ENCODE results near the gene PSME4.

- TF ChIP-seq ARNT (IDR thresholded peaks at IDR 0.05) (no peak), HDGF (IDR thresholded peaks at IDR 0.05; ENCODE audit: borderline replicate concordance) (no peak), FOXA1 (IDR thresholded peaks at IDR 0.05) (no peak), ELF4 (IDR thresholded peaks at IDR 0.05) (no peak), FOXK2 (IDR thresholded peaks at IDR 0.05) (no peak)
- TF ChIP-seq, protein P1, sequence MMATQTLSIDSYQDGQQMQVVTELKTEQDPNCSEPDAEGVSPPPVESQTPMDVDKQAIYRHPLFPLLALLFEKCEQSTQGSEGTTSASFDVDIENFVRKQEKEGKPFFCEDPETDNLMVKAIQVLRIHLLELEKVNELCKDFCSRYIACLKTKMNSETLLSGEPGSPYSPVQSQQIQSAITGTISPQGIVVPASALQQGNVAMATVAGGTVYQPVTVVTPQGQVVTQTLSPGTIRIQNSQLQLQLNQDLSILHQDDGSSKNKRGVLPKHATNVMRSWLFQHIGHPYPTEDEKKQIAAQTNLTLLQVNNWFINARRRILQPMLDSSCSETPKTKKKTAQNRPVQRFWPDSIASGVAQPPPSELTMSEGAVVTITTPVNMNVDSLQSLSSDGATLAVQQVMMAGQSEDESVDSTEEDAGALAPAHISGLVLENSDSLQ (IDR thresholded peaks at IDR 0.05): no peak
Measured at GRCh38 chr2:53861824-53862223, 109.0 kb downstream of the PSME4 start.
